GM12872 (cell line): ENCODE data around the gene ZNF581.

Source experiments
- TF ChIP-seq, protein P1 (sequence below): IDR thresholded peaks from 3 replicates; pipeline ENCODE4 v1.5.1; 2011; ENCODE audit warnings: low read depth, mild to moderate bottlenecking, low read length, moderate library complexity; ENCODE audit not compliant: insufficient read depth

The ZNF581 gene

DNA sequence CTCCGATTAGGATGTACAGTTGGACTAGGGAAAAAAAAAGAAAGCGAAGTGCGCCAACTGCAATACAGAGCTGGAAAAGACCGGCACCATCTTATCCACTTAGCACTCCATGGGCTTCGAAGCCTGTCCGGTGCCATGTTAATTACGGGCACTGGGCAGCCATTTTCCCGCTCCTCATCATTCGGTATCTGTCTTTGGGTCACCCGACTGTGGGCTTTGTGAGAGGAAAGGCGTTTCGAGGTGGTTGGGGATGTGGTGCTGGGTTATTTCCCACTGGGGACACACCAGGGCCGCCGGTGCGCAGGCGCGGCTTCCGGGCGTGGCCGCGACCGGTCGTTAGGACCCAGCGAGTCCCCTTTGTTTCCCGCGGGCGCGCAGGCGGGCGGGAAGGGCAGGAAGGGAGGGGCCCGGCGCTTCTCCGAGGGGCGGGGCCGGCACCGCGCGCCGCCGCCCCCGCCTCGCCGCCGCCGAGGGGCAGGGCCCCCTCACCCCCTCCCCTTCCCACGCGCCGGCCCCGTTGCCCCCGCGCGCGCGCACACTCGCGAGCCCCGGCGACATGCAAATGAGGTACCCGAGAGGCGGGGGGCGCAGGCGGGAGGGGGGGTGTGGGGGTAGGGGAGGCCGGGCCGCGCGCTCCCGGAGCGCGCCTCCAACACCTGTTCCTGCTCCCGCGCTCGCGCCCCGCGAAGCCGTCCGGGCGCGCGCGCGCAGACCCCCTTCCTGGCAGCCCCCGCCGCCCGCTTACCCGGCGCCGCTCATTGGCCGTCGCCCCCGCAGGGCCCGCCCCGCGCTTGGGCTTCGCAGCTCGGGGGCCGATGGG is 43.4 kb upstream of the ZNF581 start, which contains the start of gene ZNF524:
TSS of gene ZNF524 (plus strand) at position 447 of the 820 bp plus-strand sequence. CDS start 1,825 bp downstream, outside the sequence.
- TF ChIP-seq, protein P1, sequence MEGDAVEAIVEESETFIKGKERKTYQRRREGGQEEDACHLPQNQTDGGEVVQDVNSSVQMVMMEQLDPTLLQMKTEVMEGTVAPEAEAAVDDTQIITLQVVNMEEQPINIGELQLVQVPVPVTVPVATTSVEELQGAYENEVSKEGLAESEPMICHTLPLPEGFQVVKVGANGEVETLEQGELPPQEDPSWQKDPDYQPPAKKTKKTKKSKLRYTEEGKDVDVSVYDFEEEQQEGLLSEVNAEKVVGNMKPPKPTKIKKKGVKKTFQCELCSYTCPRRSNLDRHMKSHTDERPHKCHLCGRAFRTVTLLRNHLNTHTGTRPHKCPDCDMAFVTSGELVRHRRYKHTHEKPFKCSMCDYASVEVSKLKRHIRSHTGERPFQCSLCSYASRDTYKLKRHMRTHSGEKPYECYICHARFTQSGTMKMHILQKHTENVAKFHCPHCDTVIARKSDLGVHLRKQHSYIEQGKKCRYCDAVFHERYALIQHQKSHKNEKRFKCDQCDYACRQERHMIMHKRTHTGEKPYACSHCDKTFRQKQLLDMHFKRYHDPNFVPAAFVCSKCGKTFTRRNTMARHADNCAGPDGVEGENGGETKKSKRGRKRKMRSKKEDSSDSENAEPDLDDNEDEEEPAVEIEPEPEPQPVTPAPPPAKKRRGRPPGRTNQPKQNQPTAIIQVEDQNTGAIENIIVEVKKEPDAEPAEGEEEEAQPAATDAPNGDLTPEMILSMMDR, result no peak

GRCh38 chr19:55600662-55601028 is 42.8 kb upstream of the ZNF581 start:
- TF ChIP-seq, protein P1, result no peak

DNA sequence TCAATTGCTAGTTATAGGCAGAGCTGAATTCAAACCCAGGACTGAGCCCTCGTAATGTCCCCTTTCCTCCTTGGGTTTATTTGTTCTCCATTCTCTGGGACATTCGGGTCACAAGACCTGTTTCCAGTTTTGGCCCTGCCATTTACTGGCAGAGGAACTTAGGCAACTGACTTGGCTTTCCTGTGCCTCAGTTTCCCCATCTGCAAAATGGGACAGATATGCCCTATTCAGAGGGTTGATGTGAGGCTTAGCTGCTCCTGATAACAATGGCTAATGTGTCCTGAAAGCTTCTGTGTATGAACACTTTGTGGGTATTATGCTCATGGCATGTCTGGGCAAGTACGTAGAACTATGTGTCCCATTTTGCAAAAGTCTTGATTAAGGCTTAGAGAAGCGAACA is 42.4 kb upstream of the ZNF581 start:
- TF ChIP-seq, protein P1, result no peak

GRCh38 chr19:55602104-55603001 is 41.1 kb upstream of the ZNF581 start:
- TF ChIP-seq, protein P1, result no peak

GRCh38 chr19:55603115-55603514 is 40.3 kb upstream of the ZNF581 start:
- TF ChIP-seq, protein P1, result no peak

DNA sequence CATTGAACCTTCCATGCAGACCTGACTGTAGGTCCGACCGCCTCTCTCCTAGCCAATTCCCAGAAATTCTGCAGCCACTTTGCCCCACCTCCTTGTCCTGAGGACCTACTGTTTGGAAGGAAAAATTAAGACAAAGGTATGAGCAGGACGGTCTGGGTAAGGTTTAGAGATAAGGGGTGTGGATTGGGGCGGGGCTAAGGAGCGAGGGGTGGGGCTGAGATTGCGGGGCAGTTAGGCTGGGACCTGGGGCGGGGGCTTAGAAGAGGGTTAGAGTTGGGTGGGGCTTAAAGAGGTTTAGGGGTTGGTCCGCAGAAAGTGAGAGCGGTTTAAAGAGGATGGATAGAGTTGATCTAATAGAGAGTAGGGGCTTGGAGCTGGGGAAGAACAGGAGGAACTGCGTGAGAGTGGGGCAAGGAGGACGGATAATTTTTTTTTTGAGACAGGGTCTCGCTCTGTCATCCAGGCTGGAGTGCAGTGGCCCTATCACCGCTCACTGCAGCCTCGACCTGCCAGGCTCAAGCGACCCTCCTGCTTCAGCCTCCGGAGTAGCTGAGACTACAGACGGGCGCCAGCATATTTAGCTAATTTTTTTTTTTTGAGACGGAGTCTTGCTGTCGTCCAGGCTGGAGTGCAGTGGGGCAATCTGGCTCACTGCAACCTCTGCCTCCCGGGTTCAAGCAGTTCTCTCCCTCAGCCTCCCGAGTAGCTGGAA is 39.7 kb upstream of the ZNF581 start:
- TF ChIP-seq, protein P1, result no peak
